WI38 (cell line): Measurements from ENCODE around the gene TMEM201.

Experiments used
- H3K4me3 ChIP-seq: 2 replicates; pipeline ENCODE4 v1.5.1; 2011; ENCODE audit warnings: low read depth, mild to moderate bottlenecking, control low read depth, low read length
- CTCF ChIP-seq: IDR thresholded peaks from 2 replicates; pipeline ENCODE4 v1.5.1; 2012; ENCODE audit warnings: low read depth, mild to moderate bottlenecking, control low read depth, low read length

TMEM201 gene

GRCh38 chr1:9596415-9597123 lies 7.9 kb downstream of the TMEM201 start:
- TF ChIP-seq CTCF = no peak
- H3K4me3 ChIP-seq = no peak overlapping the region

- TF ChIP-seq CTCF = no peak
- no peak overlapping the region for H3K4me3 ChIP-seq
Observed at GRCh38 chr1:9597361-9598315, 8.9 kb downstream of the TMEM201 start.

- no peak for TF ChIP-seq CTCF
- H3K4me3 ChIP-seq = no peak overlapping the region
Observed at GRCh38 chr1:9598316-9598700, 9.6 kb downstream of the TMEM201 start.

GRCh38 chr1:9599741-9600140 lies 11.0 kb downstream of the TMEM201 start:
- no peak for TF ChIP-seq CTCF
- H3K4me3 ChIP-seq = no peak overlapping the region

- TF ChIP-seq CTCF = no peak
- no peak overlapping the region for H3K4me3 ChIP-seq
Observed at GRCh38 chr1:9600861-9601834, 12.4 kb downstream of the TMEM201 start.

GRCh38 chr1:9601942-9602793 lies 13.5 kb downstream of the TMEM201 start:
- H3K4me3 ChIP-seq = no peak overlapping the region
- TF ChIP-seq CTCF = no peak
